HCT116 (cell line): Measurements from ENCODE around the gene MAP3K5. TPM values are rescaled to one million over a fixed set of nuclear protein-coding genes. Genes with fewer than 3 reads are reported as not detected.

Source experiments
- ATAC-seq: fragments of 200-7000 bp; cut with Tn5 transposase; 2 replicates; pipeline ENCODE4 v1.9.1; 2020; ENCODE audit warnings: mild to moderate bottlenecking, moderate library complexity
- BruUV-seq: library from RNA; stranded (reverse); fragments of 400-500 nt; replicated peaks from 2 replicates; lab custom pipeline; 2021; lab: Mats Ljungman, UMichigan
- CTCF ChIA-PET: fragments of 300-600 bp; sonication (Branson Sonifier 250); formaldehyde crosslinking; loops from one replicate; lab custom pipeline; 2021; ENCODE audit warnings: antibody characterized with exemption; lab: Charles Lee
- POLR2A ChIA-PET: fragments of 300-600, 350-600 bp; sonication (Branson Sonifier 250); formaldehyde crosslinking; loops from one replicate; lab custom pipeline; 2021; ENCODE audit warnings: antibody characterized with exemption; lab: Charles Lee
- RAD21 ChIA-PET, 2 experiments: fragments of 300-600 bp; sonication (Branson Sonifier 250); formaldehyde crosslinking; loops; one replicate each; lab custom pipeline; 2023; ENCODE audit warnings: low total read pairs in 2 of 2; ENCODE audit not compliant: uncharacterized antibody in 2 of 2, unreplicated experiment in 2 of 2, low non-redundant PET in 1 of 2; lab: Charles Lee
- DNase-seq: peaks from one replicate; pipeline ENCODE4 v3.0.0-alpha.2; 2010; ENCODE audit warnings: low read depth, low spot score
- H2AFZ ChIP-seq: fragments of 200-600 bp; shearing (Covaris generic), sonication (generic); 2 replicates; pipeline ENCODE4 v1.6.1; 2017; ENCODE audit warnings: low read depth, mixed run types, mixed read lengths, antibody characterized with exemption, low read length; ENCODE audit not compliant: poor library complexity, severe bottlenecking
- H3K27ac ChIP-seq: 2 replicates; pipeline ENCODE4 v1.5.1; 2012; ENCODE audit warnings: low read depth, low read length
- H3K27me3 ChIP-seq: fragments of 200-600 bp; sonication (generic); 2 replicates; pipeline ENCODE4 v1.6.1; 2016; ENCODE audit warnings: mixed run types, low read length, mixed read lengths; ENCODE audit not compliant: insufficient read depth
- H3K36me3 ChIP-seq, 2 experiments: fragments of 200-500 bp in 1 of 2; fragments of 200-600 bp in 1 of 2; sonication (Bioruptor generic) in 1 of 2; sonication (generic) in 1 of 2; 2 replicates each; pipeline versions ENCODE4 v1.5.1 to v1.6.1; 2014 to 2016; ENCODE audit warnings: low read length in 2 of 2, inconsistent platforms in 1 of 2, mixed read lengths in 1 of 2, mixed run types in 1 of 2; ENCODE audit not compliant: insufficient read depth in 2 of 2, control insufficient read depth in 1 of 2
- H3K4me1 ChIP-seq, 2 experiments: fragments of 200-600 bp in 1 of 2; sonication (generic) in 1 of 2; 2 replicates each; pipeline versions ENCODE4 v1.5.1 to v1.6.1; 2012 to 2017; ENCODE audit warnings: low read length in 2 of 2, inconsistent platforms in 1 of 2, mild to moderate bottlenecking in 1 of 2, mixed read lengths in 1 of 2, mixed run types in 1 of 2, moderate library complexity in 1 of 2; ENCODE audit not compliant: insufficient read depth in 2 of 2, control insufficient read depth in 1 of 2
- H3K4me2 ChIP-seq: fragments of 200-600 bp; sonication (generic); 2 replicates; pipeline ENCODE4 v1.6.1; 2017; ENCODE audit warnings: mixed run types, low read length, mixed read lengths
- H3K4me3 ChIP-seq, 2 experiments: fragments of 200-600 bp in 1 of 2; sonication (generic) in 1 of 2; replicated peaks in 1 of 2; 2 replicates each; pipeline ENCODE4 v1.5.1; 2011 to 2016; ENCODE audit warnings: low read length in 2 of 2, control low read depth in 1 of 2, low read depth in 1 of 2, mild to moderate bottlenecking in 1 of 2, mixed read lengths in 1 of 2, mixed run types in 1 of 2
- H3K79me2 ChIP-seq: fragments of 200-600 bp; sonication (generic); 2 replicates; pipeline ENCODE4 v1.6.1; 2017; ENCODE audit warnings: mild to moderate bottlenecking, mixed run types, low read length, moderate library complexity, mixed read lengths; ENCODE audit not compliant: insufficient read depth
- H3K9ac ChIP-seq: fragments of 200-600 bp; sonication (generic); 2 replicates; pipeline ENCODE4 v1.6.1; 2016; ENCODE audit warnings: low read length, mixed read lengths
- H3K9me2 ChIP-seq: fragments of 200-600 bp; sonication (generic), shearing (Covaris generic); 2 replicates; pipeline ENCODE4 v1.6.1; 2017; ENCODE audit warnings: mixed run types, mild to moderate bottlenecking, moderate library complexity; ENCODE audit not compliant: insufficient read depth
- H3K9me3 ChIP-seq, 2 experiments: fragments of 200-500 bp in 1 of 2; fragments of 200-600 bp in 1 of 2; sonication (Bioruptor generic) in 1 of 2; sonication (generic) in 1 of 2; 2 replicates each; pipeline ENCODE4 v1.6.1; 2014 to 2017; ENCODE audit warnings: low read length in 2 of 2, mixed read lengths in 2 of 2, inconsistent platforms in 1 of 2, low read depth in 1 of 2, mild to moderate bottlenecking in 1 of 2, mixed run types in 1 of 2, moderate library complexity in 1 of 2; ENCODE audit not compliant: control insufficient read depth in 1 of 2, insufficient read depth in 1 of 2
- H4K20me1 ChIP-seq: fragments of 200-600 bp; sonication (generic), shearing (Covaris generic); 2 replicates; pipeline ENCODE4 v1.6.1; 2017; ENCODE audit warnings: mixed run types, mild to moderate bottlenecking, moderate library complexity; ENCODE audit not compliant: insufficient read depth
- ATF3 ChIP-seq: IDR thresholded peaks from 2 replicates; pipeline ENCODE4 v1.6.1; 2012
- CBX3 ChIP-seq: IDR thresholded peaks from 2 replicates; pipeline ENCODE4 v1.6.1; 2012; ENCODE audit warnings: low read depth
- CEBPB ChIP-seq: IDR thresholded peaks from 2 replicates; pipeline ENCODE4 v1.6.1; 2012; ENCODE audit warnings: low read depth
- CTCF ChIP-seq, 3 experiments: fragments of 200-600 bp in 1 of 3; sonication (generic) in 1 of 3; IDR thresholded peaks in 2 of 3; conservative IDR thresholded peaks in 1 of 3; 2 replicates each; pipeline ENCODE4 v1.5.1; 2012 to 2017; ENCODE audit warnings: low read depth in 2 of 3, low read length in 2 of 3, antibody characterized with exemption in 1 of 3, borderline replicate concordance in 1 of 3, control low read depth in 1 of 3, mild to moderate bottlenecking in 1 of 3, mixed read lengths in 1 of 3, mixed run types in 1 of 3, moderate library complexity in 1 of 3; ENCODE audit not compliant: insufficient read depth in 1 of 3
- EZH2 ChIP-seq: fragments of 200-600 bp; sonication (generic); IDR thresholded peaks from 2 replicates; pipeline ENCODE4 v1.6.1; 2017; ENCODE audit warnings: antibody characterized with exemption, mixed run types
- EZH2phosphoT487 ChIP-seq: fragments of 200-600 bp; IDR thresholded peaks from 2 replicates; pipeline ENCODE4 v1.6.1; 2018; ENCODE audit warnings: antibody characterized with exemption, borderline replicate concordance
- MAX ChIP-seq: IDR thresholded peaks from 2 replicates; pipeline ENCODE4 v1.6.1; 2012
- SIN3A ChIP-seq: IDR thresholded peaks from 2 replicates; pipeline ENCODE4 v1.6.1; 2012; ENCODE audit warnings: low read depth
- SP1 ChIP-seq: IDR thresholded peaks from 2 replicates; pipeline ENCODE4 v1.6.1; 2012; ENCODE audit warnings: low read depth
- ZFX ChIP-seq: fragments of 450-650 bp; IDR thresholded peaks from 2 replicates; pipeline ENCODE4 v1.6.1; 2017
- ZNF274 ChIP-seq: fragments of 200-500 bp; sonication (Bioruptor generic); IDR thresholded peaks from 2 replicates; pipeline ENCODE4 v1.6.1; 2014; ENCODE audit warnings: mild to moderate bottlenecking, low read depth, low read length, inconsistent platforms
- intact Hi-C: fragments of 100-400 bp; cut with micrococcal nuclease; formaldehyde crosslinking; loops from 2 replicates; pipeline ENCODE4 v1.10.0; 2022
- total RNA-seq: library from RNA; stranded (reverse); gene quantifications from one replicate; pipeline ENCODE4 v1.2.1, GENCODE V29; 2021; ENCODE audit not compliant: unreplicated experiment

Gene MAP3K5
- total RNA-seq, 1 experiment from 2014 or later: 11.8 TPM

- Histone ChIP-seq H3K9ac (no peak overlapping the region), H3K36me3 (no peaks in the 10 kb centered on the region), H3K4me2 (no peak overlapping the region), H3K27ac (no peak overlapping the region)
- DNase-seq: no peak
- CTCF ChIA-PET: no interaction called here
- no TSS peak for BruUV-seq
- TF ChIP-seq CEBPB (no peak), ZNF274 (no peak), ZFX (no peak), CBX3 (no peak), ATF3 (no peak), SIN3A (no peak), CTCF (IDR thresholded peaks at IDR 0.05 in 2 of 3, conservative IDR thresholded peaks at IDR 0.05 in 1 of 3; ENCODE audit: borderline replicate concordance in 1 of 3, insufficient read depth in 1 of 3, low read depth in 2 of 3, low read length in 2 of 3) (no peak), MAX (no peak), EZH2 (no peak), EZH2phosphoT487 (no peak), SP1 (no peak)
- TF ChIP-seq, all 23 proteins: peak for 0
- H2AFZ ChIP-seq: no peak overlapping the region
- no peaks in the 10 kb centered on the region for H4K20me1 ChIP-seq
- H3K4me3 ChIP-seq: no peak overlapping the region
- no peaks in the 10 kb centered on the region for H3K27me3 ChIP-seq
- RAD21 ChIA-PET: interaction anchor here in 1 of 2 experiments (0.6 kb wide), 1 partner anchor 794 kb away, joined by 4 read pairs; no protein-coding TSS in a partner anchor
- no peaks in the 10 kb centered on the region for H3K9me2 ChIP-seq
- H3K4me1 ChIP-seq: no peaks in the 10 kb centered on the region
- intact Hi-C loops: no loop called here
- peaks cover 33% of the 10 kb centered on the region for H3K79me2 ChIP-seq
- POLR2A ChIA-PET: no interaction called here
- H3K9me3 ChIP-seq: no peaks in the 10 kb centered on the region
- no peak for ATAC-seq
Observed at GRCh38 chr6:136520517-136520916, 271.8 kb downstream of the MAP3K5 start.
